Measurements from ENCODE around the gene PHF3. TPM values are rescaled to one million over a fixed set of nuclear protein-coding genes. Genes with fewer than 3 reads are reported as not detected.

The PHF3 gene
- total RNA-seq, 1 experiment from 2014 or later: 56.4 TPM

DNA sequence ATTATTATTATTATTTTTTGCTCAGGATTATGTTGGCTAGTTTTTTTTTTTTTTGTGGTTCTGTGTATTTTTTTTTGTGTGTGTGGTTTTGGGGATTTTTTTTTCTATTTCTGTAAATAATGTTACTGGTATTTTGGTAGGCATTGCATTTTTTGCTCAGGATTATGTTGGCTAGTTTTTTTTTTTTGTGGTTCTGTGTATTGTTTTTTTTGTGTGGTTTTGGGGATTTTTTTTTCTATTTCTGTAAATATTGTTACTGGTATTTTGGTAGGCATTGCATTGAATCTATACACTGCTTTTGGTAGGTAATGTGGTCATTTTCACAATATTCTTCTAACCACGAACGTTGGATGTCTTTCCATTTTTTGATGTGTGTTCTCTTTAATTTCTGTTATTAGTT, 17.4 kb downstream of the PHF3 start (continued):
- TF ChIP-seq ARID4B (CRISPR knock-in tag; IDR thresholded peaks at IDR 0.05; ENCODE audit: borderline replicate concordance) (no peak), ZNF263 (CRISPR knock-in tag; IDR thresholded peaks at IDR 0.05; ENCODE audit: low read depth) (no peak), KAT7 (CRISPR knock-in tag; IDR thresholded peaks at IDR 0.05; ENCODE audit: borderline replicate concordance) (no peak)
- TF ChIP-seq, protein P1, sequence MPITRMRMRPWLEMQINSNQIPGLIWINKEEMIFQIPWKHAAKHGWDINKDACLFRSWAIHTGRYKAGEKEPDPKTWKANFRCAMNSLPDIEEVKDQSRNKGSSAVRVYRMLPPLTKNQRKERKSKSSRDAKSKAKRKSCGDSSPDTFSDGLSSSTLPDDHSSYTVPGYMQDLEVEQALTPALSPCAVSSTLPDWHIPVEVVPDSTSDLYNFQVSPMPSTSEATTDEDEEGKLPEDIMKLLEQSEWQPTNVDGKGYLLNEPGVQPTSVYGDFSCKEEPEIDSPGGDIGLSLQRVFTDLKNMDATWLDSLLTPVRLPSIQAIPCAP (CRISPR knock-in tag; IDR thresholded peaks at IDR 0.05): no peak

- no peak for DNase-seq (ENCODE audit: low spot score)
- Mint-ChIP-seq H3K9me3 (no peaks in the 10 kb centered on the region), H3K4me1 (peaks cover 31% of the 10 kb centered on the region), H3K27ac (no peak overlapping the region), H3K27me3 (ENCODE audit: low read depth) (no peaks in the 10 kb centered on the region), H3K4me3 (no peak overlapping the region), H3K36me3 (no peaks in the 10 kb centered on the region)
- no peak for TF ChIP-seq GRHL2 (CRISPR knock-in tag; IDR thresholded peaks at IDR 0.05; ENCODE audit: insufficient replicate concordance, severe bottlenecking)
- no peak for TF ChIP-seq MLX (CRISPR knock-in tag; IDR thresholded peaks at IDR 0.05)
- TF ChIP-seq NFE2L1 (CRISPR knock-in tag; IDR thresholded peaks at IDR 0.05): no peak
- no peak for TF ChIP-seq RORB (CRISPR knock-in tag; IDR thresholded peaks at IDR 0.05)
- TF ChIP-seq, protein P2, sequence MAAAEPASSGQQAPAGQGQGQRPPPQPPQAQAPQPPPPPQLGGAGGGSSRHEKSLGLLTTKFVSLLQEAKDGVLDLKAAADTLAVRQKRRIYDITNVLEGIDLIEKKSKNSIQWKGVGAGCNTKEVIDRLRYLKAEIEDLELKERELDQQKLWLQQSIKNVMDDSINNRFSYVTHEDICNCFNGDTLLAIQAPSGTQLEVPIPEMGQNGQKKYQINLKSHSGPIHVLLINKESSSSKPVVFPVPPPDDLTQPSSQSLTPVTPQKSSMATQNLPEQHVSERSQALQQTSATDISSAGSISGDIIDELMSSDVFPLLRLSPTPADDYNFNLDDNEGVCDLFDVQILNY (CRISPR knock-in tag; IDR thresholded peaks at IDR 0.05): no peak
- no peak for TF ChIP-seq ZSCAN18 (CRISPR knock-in tag; IDR thresholded peaks at IDR 0.05)
- no peak for TF ChIP-seq JAZF1 (CRISPR knock-in tag; IDR thresholded peaks at IDR 0.05)
- no peak for TF ChIP-seq ZNF512 (CRISPR knock-in tag; IDR thresholded peaks at IDR 0.05; ENCODE audit: borderline replicate concordance)
- ChIA-PET CTCF (interaction anchor here (1.2 kb wide), 1 partner anchor 62 kb away, joined by 4 read pairs; no protein-coding TSS in a partner anchor), POLR2A (no interaction called here)
- ATAC-seq: no peak
These were observed 25.2 kb downstream of the PHF3 start for GRCh38 chr6:63660757-63661156.

DNA sequence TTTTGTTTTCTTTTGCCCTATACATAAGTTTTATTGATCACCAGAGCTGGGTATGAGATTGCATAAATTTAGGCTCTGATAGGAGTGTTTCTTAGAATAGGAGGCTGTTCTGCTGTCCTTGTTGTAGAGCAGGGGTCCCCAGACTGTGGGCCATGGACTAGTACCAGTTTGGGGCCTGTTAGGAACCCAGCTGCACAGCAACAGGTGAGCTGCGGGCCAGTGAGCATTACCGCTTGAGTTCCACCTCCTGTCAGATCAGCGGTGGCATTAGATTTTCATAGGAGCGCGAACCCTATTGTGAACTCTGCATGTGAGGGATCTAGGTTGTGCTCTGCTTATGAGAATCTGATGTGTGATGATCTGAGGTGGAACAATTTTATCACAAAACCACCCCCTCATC, 26.2 kb downstream of the PHF3 start:
- Mint-ChIP-seq H3K36me3 (no peaks in the 10 kb centered on the region), H3K27me3 (ENCODE audit: low read depth) (no peaks in the 10 kb centered on the region), H3K27ac (no peak overlapping the region; the same call in 1 of the 2 replicates), H3K4me1 (peaks cover 24% of the 10 kb centered on the region), H3K9me3 (no peaks in the 10 kb centered on the region), H3K4me3 (no peak overlapping the region)
- POLR2A ChIA-PET: no interaction called here
- DNase-seq (ENCODE audit: low spot score) (no peak), ATAC-seq (no peak)
- CTCF ChIA-PET: no interaction called here
- TF ChIP-seq GRHL2 (CRISPR knock-in tag; IDR thresholded peaks at IDR 0.05; ENCODE audit: insufficient replicate concordance, severe bottlenecking) (no peak), NR1H2 (CRISPR knock-in tag; IDR thresholded peaks at IDR 0.05) (no peak), RELA (CRISPR knock-in tag; IDR thresholded peaks at IDR 0.05; ENCODE audit: borderline replicate concordance) (no peak), E2F1 (CRISPR knock-in tag; IDR thresholded peaks at IDR 0.05) (no peak), KAT7 (CRISPR knock-in tag; IDR thresholded peaks at IDR 0.05; ENCODE audit: borderline replicate concordance) (no peak), IRF2 (CRISPR knock-in tag; IDR thresholded peaks at IDR 0.05; ENCODE audit: borderline replicate concordance, low read depth) (no peak), SMAD4 (CRISPR knock-in tag; IDR thresholded peaks at IDR 0.05) (no peak), SOX15 (CRISPR knock-in tag; IDR thresholded peaks at IDR 0.05) (no peak), ZNF423 (CRISPR knock-in tag; IDR thresholded peaks at IDR 0.05) (no peak), ERG (CRISPR knock-in tag; IDR thresholded peaks at IDR 0.05) (no peak), CREM (CRISPR knock-in tag; IDR thresholded peaks at IDR 0.05) (no peak), MXD4 (CRISPR knock-in tag; IDR thresholded peaks at IDR 0.05; ENCODE audit: borderline replicate concordance) (no peak)
